ENCODE measurements around the gene MYOZ3. TPM values are rescaled to one million over a fixed set of nuclear protein-coding genes. Genes with fewer than 3 reads are reported as not detected.
A peak's percentile ranks its signal among the peaks of the same experiment; 100 is the strongest.

MYOZ3 gene
- total and polyA plus RNA-seq, 4 donors, result 0.03 to 0.09 (median 0.04) TPM; not detected in 1

GRCh38 chr5:150694612-150695011 is 33.6 kb downstream of the MYOZ3 start:
- no peak overlapping the region for H3K4me3 ChIP-seq (ENCODE audit: low read depth in 1 of 3, low read length in 3 of 3)

GRCh38 chr5:150700246-150700593 is 39.2 kb downstream of the MYOZ3 start:
- peaks cover 0 to 18% (median 13%) of the 10 kb centered on the region in 4 donors for H3K4me1 ChIP-seq (ENCODE audit: control insufficient read depth in 4 of 4, insufficient read depth in 4 of 4, low read length in 3 of 4)
- 2% methylated on average over 15 of the region's 15 CpGs for WGBS
- no peaks in the 10 kb centered on the region for H3K27me3 ChIP-seq (ENCODE audit: control insufficient read depth in 4 of 4, insufficient read depth in 4 of 4, low read length in 3 of 4)
- H3K9me3 ChIP-seq (ENCODE audit: control insufficient read depth in 4 of 4, low read length in 3 of 4), result no peaks in the 10 kb centered on the region
- peaks cover 6 to 32% (median 29%) of the 10 kb centered on the region in 4 donors for H3K36me3 ChIP-seq (ENCODE audit: control insufficient read depth in 4 of 4, insufficient read depth in 3 of 4, low read depth in 1 of 4, low read length in 3 of 4)
- peak overlapping the region; percentile 92 to 97 for H3K27ac ChIP-seq (ENCODE audit: low read depth in 1 of 2, low read length in 2 of 2)
- peak overlapping the region; percentile 75 to 96 for H3K9ac ChIP-seq (ENCODE audit: low read depth in 1 of 2, low read length in 2 of 2)
- TF ChIP-seq FOXA2 (IDR thresholded peaks at IDR 0.05) (no peak), EGR1 (IDR thresholded peaks at IDR 0.05; ENCODE audit: low read depth in 2 of 2) (no peak), REST (IDR thresholded peaks at IDR 0.05) (no peak), ZBTB33 (IDR thresholded peaks at IDR 0.05) (no peak), RAD21 (IDR thresholded peaks at IDR 0.05) (no peak), GABPA (IDR thresholded peaks at IDR 0.05 in 1 of 2, conservative IDR thresholded peaks at IDR 0.05 in 1 of 2) (no peak), HNF4A (conservative IDR thresholded peaks at IDR 0.05) (no peak), ATF3 (IDR thresholded peaks at IDR 0.05) (no peak), SP1 (IDR thresholded peaks at IDR 0.05) (no peak), HNF4G (IDR thresholded peaks at IDR 0.05) (no peak), RXRA (IDR thresholded peaks at IDR 0.05) (no peak), NR2F2 (IDR thresholded peaks at IDR 0.05) (no peak), CTCF (IDR thresholded peaks at IDR 0.05; ENCODE audit: low read depth, low read length, missing input control) (no peak), TAF1 (conservative IDR thresholded peaks at IDR 0.05) (no peak), MAX (IDR thresholded peaks at IDR 0.05) (no peak)
- DNase-seq (ENCODE audit: low spot score), result no peak
- peak overlapping the region; percentile 78 to 98 (median 85) for H3K4me3 ChIP-seq (ENCODE audit: low read depth in 1 of 3, low read length in 3 of 3)

More at GRCh38 chr5:150694612-150695011, 33.6 kb downstream of the MYOZ3 start:
- no peaks in the 10 kb centered on the region for H3K9me3 ChIP-seq (ENCODE audit: control insufficient read depth in 4 of 4, low read length in 3 of 4)
- H3K27me3 ChIP-seq (ENCODE audit: control insufficient read depth in 4 of 4, insufficient read depth in 4 of 4, low read length in 3 of 4), result no peaks in the 10 kb centered on the region
- TF ChIP-seq REST (IDR thresholded peaks at IDR 0.05), result no peak
- TF ChIP-seq YY1 (IDR thresholded peaks at IDR 0.05), result no peak
- no peak overlapping the region for H3K9ac ChIP-seq (ENCODE audit: low read depth in 1 of 2, low read length in 2 of 2)
- H3K36me3 ChIP-seq (ENCODE audit: control insufficient read depth in 4 of 4, insufficient read depth in 3 of 4, low read depth in 1 of 4, low read length in 3 of 4), result peaks cover 32 to 78% (median 75%) of the 10 kb centered on the region in 4 donors
- no peak overlapping the region for H3K27ac ChIP-seq (ENCODE audit: low read depth in 1 of 2, low read length in 2 of 2)
- H3K4me1 ChIP-seq (ENCODE audit: control insufficient read depth in 4 of 4, insufficient read depth in 4 of 4, low read length in 3 of 4), result peaks cover 0 to 8% (median 6%) of the 10 kb centered on the region in 4 donors
- WGBS, result 89% methylated on average over 3 of the region's 3 CpGs
- DNase-seq (ENCODE audit: low spot score), result no peak

Measured in liver (tissue), 9 donors.